T47D (cell line): ENCODE results near the gene DOCK7.
"Not testable (repeated sequence)": the region's sequence is repeated elsewhere in the genome, so short reads cannot be mapped to it uniquely, and the experiment has no call there.

ENCODE experiments used
- DNase-seq, 2 experiments: peaks; one replicate each; pipeline versions ENCODE4 v3.0.0 to v3.0.0-alpha.2; 2011 to 2012; ENCODE audit warnings: low read depth in 1 of 2, low spot score in 1 of 2
- JUND ChIP-seq: IDR thresholded peaks from 2 replicates; pipeline ENCODE4 v1.6.1; 2012; ENCODE audit warnings: low read depth
- in situ Hi-C: cut with HindIII; loops from 2 replicates; pipeline ENCODE4 v1.10.0; 2016; ENCODE audit warnings: low sequenced_read_pairs, low pct_unique_long_range_greater_than_20kb

The DOCK7 gene

GRCh38 chr1:62625415-62625814 is 62.8 kb downstream of the DOCK7 start:
- no peak for DNase-seq
- TF ChIP-seq JUND = no peak
- in situ Hi-C loops = no loop called here

- no peak for TF ChIP-seq JUND
- in situ Hi-C loops = no loop called here
- peak in 1 of 2 experiments; percentile 78 for DNase-seq
These were observed 66.3 kb downstream of the DOCK7 start for GRCh38 chr1:62621907-62622306.

GRCh38 chr1:62613890-62614289 is 74.3 kb downstream of the DOCK7 start:
- TF ChIP-seq JUND = no peak
- no peak for DNase-seq

GRCh38 chr1:62613325-62613727 is 74.9 kb downstream of the DOCK7 start:
- no peak for DNase-seq
- no peak for TF ChIP-seq JUND

More at GRCh38 chr1:62613890-62614289, 74.3 kb downstream of the DOCK7 start:
- in situ Hi-C loops = no loop called here

GRCh38 chr1:62612770-62613169 is 75.4 kb downstream of the DOCK7 start:
- in situ Hi-C loops = no loop called here
- no peak for DNase-seq
- no peak for TF ChIP-seq JUND

More at GRCh38 chr1:62613325-62613727, 74.9 kb downstream of the DOCK7 start:
- in situ Hi-C loops = no loop called here

GRCh38 chr1:62610588-62610987 is 77.6 kb downstream of the DOCK7 start:
- in situ Hi-C loops, DNase-seq: not testable (repeated sequence)

- in situ Hi-C loops = no loop called here
- DNase-seq = no peak
- TF ChIP-seq JUND = no peak
These were observed 79.3 kb downstream of the DOCK7 start for GRCh38 chr1:62608905-62609304.

- in situ Hi-C loops = no loop called here
- TF ChIP-seq JUND = no peak
- DNase-seq = no peak
These were observed 86.7 kb downstream of the DOCK7 start for GRCh38 chr1:62601457-62601856.

- in situ Hi-C loops = no loop called here
- no peak for DNase-seq
- TF ChIP-seq JUND = no peak
These were observed 89.1 kb downstream of the DOCK7 start for GRCh38 chr1:62599044-62599443.

GRCh38 chr1:62597281-62597680 is 90.9 kb downstream of the DOCK7 start, which contains the start of gene ANGPTL3:
Gene ANGPTL3 (plus strand): TSS chr1:62597520. CDS start chr1:62597567, 47 bp downstream.
- in situ Hi-C loops = no loop called here
- no peak for DNase-seq
- no peak for TF ChIP-seq JUND

GRCh38 chr1:62595647-62596046 is 92.5 kb downstream of the DOCK7 start:
- DNase-seq = no peak
- in situ Hi-C loops = no loop called here
- no peak for TF ChIP-seq JUND

GRCh38 chr1:62593825-62594394 is 94.3 kb downstream of the DOCK7 start:
- in situ Hi-C loops = no loop called here
- TF ChIP-seq JUND = no peak
- DNase-seq = no peak

GRCh38 chr1:62590970-62591368 is 97.2 kb downstream of the DOCK7 start:
- in situ Hi-C loops = no loop called here
- no peak for TF ChIP-seq JUND
- no peak for DNase-seq

GRCh38 chr1:62590255-62590969 is 97.8 kb downstream of the DOCK7 start:
- in situ Hi-C loops = no loop called here
- DNase-seq = no peak
- no peak for TF ChIP-seq JUND
